Measurements from ENCODE around the gene MFAP5. TPM values are rescaled to one million over a fixed set of nuclear protein-coding genes. Genes with fewer than 3 reads are reported as not detected.
"Not testable (repeated sequence)": the region's sequence is repeated elsewhere in the genome, so short reads cannot be mapped to it uniquely, and the experiment has no call there.

MFAP5 gene
- total and polyA plus RNA-seq, 2 donors (not counting 3 experiments of a cell fraction or from before 2014, with no cell fraction given): 0.39 TPM; not detected in 1

DNA sequence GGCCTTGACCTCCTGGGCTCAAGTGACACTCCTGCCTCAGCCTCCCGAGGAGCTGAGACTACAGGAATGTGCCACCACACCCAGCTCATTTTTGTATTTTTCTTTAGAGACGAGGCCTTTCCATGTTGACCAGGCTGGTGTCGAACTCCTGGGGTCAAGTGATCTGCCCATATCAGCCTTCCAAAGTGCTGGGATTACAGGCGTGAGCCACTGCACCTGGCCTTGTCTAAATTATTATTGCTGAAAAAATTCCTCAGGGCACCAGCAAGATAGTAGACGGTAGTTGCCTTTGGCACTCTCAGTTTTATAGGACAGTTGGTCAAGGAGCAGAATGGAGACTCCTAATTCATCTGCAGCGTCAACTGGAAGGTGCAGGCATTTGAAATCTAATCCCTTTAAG, 47.4 kb downstream of the MFAP5 start:
- TF ChIP-seq POLR2AphosphoS5 (IDR thresholded peaks at IDR 0.05; ENCODE audit: insufficient read depth, low read depth, low read length): no peak
- no peak for TF ChIP-seq POLR2A (IDR thresholded peaks at IDR 0.05; ENCODE audit: low read depth, low read length)
- no peak for TF ChIP-seq FOS (IDR thresholded peaks at IDR 0.05; ENCODE audit: borderline replicate concordance, insufficient read depth, low read length)
- TF ChIP-seq, protein P1, sequence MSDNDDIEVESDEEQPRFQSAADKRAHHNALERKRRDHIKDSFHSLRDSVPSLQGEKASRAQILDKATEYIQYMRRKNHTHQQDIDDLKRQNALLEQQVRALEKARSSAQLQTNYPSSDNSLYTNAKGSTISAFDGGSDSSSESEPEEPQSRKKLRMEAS (IDR thresholded peaks at IDR 0.05; ENCODE audit: insufficient read depth, insufficient read length): no peak
- no peak for TF ChIP-seq GATA2 (IDR thresholded peaks at IDR 0.05; ENCODE audit: insufficient read depth, insufficient read length, low read depth, low read length)
- no peak for TF ChIP-seq JUN (IDR thresholded peaks at IDR 0.05; ENCODE audit: borderline replicate concordance, insufficient read depth, insufficient read length, low read depth)
- TF ChIP-seq MYC (IDR thresholded peaks at IDR 0.05; ENCODE audit: low read depth, low read length): no peak
- no peak for TF ChIP-seq EZH2 (IDR thresholded peaks at IDR 0.05; ENCODE audit: borderline replicate concordance, low read depth, low read length, severe bottlenecking)
- TF ChIP-seq, protein P2, sequence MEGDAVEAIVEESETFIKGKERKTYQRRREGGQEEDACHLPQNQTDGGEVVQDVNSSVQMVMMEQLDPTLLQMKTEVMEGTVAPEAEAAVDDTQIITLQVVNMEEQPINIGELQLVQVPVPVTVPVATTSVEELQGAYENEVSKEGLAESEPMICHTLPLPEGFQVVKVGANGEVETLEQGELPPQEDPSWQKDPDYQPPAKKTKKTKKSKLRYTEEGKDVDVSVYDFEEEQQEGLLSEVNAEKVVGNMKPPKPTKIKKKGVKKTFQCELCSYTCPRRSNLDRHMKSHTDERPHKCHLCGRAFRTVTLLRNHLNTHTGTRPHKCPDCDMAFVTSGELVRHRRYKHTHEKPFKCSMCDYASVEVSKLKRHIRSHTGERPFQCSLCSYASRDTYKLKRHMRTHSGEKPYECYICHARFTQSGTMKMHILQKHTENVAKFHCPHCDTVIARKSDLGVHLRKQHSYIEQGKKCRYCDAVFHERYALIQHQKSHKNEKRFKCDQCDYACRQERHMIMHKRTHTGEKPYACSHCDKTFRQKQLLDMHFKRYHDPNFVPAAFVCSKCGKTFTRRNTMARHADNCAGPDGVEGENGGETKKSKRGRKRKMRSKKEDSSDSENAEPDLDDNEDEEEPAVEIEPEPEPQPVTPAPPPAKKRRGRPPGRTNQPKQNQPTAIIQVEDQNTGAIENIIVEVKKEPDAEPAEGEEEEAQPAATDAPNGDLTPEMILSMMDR (IDR thresholded peaks at IDR 0.05; ENCODE audit: extremely low read depth in 1 of 2, insufficient read depth in 1 of 2, low read depth in 1 of 2, low read length in 2 of 2): no peak
- dilution Hi-C loops (cut with MboI; ENCODE audit: extremely low pct_ligation_motif_present, low sequenced_read_pairs): no loop called here
- H3K4me2 ChIP-seq (ENCODE audit: insufficient read depth, low read length): no peak overlapping the region
- POLR2A ChIA-PET: no interaction called here
- H4K20me1 ChIP-seq (replicated peaks; ENCODE audit: control insufficient read depth, extremely low read depth, insufficient read depth, low read length): no peaks in the 10 kb centered on the region
- CTCF ChIA-PET: interaction anchor here (0.6 to 1.0 kb wide), 2 partner anchors 42 to 71 kb away, joined by 3 read pairs; no protein-coding TSS in a partner anchor
- no peak overlapping the region for H2AFZ ChIP-seq (ENCODE audit: low read depth, low read length)
- DNase-seq (ENCODE audit: low read depth, low spot score): no peak
- FAIRE-seq: no peak
- H3K79me2 ChIP-seq (ENCODE audit: control insufficient read depth, insufficient read depth, low read length): no peaks in the 10 kb centered on the region
- no peaks in the 10 kb centered on the region for H3K9me1 ChIP-seq (replicated peaks; ENCODE audit: control insufficient read depth, extremely low read depth, insufficient read depth, low read length)
- BruUV-seq (replicated peaks): no TSS peak
- H3K27me3 ChIP-seq (ENCODE audit: control insufficient read depth in 2 of 2, insufficient read depth in 2 of 2, low read length in 2 of 2): no peaks in the 10 kb centered on the region
- no peak overlapping the region for H3K4me3 ChIP-seq (replicated peaks in 1 of 3; ENCODE audit: insufficient read depth in 1 of 3, low read depth in 1 of 3, low read length in 3 of 3)
- no peaks in the 10 kb centered on the region for H3K9me3 ChIP-seq (replicated peaks; ENCODE audit: control insufficient read depth, insufficient read depth, low read length)
- H3K36me3 ChIP-seq (ENCODE audit: control insufficient read depth in 2 of 2, extremely low read depth in 1 of 2, insufficient read depth in 2 of 2, low read length in 2 of 2): no peaks in the 10 kb centered on the region
- no peak overlapping the region for H3K27ac ChIP-seq (ENCODE audit: insufficient read depth, low read depth, low read length)
- H3K9ac ChIP-seq (replicated peaks; ENCODE audit: extremely low read depth, insufficient read depth, low read length): no peak overlapping the region
- intact Hi-C loops (cut with micrococcal nuclease): no loop called here
- H3K4me1 ChIP-seq (ENCODE audit: control insufficient read depth, extremely low read depth, insufficient read depth, low read length): peaks cover 14% of the 10 kb centered on the region

DNA sequence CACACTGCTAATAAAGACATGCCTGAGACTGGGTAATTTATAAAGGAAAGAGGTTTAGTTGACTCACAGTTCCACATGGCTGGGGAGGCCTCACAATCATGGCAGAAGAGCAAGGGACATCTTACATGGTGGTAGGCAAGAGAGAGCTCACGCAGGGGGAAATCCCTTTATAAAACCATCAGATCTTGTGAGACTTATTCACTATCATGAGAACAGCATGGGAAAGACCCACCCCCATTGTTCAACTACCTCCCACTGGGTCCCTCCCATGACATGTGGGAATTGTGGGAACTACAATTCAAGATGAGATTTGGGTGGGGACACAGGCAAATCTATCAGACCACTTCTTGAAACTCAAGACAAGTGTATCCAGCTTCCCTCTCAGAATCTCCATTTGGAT, 48.7 kb downstream of the MFAP5 start:
- H3K4me3 ChIP-seq (replicated peaks in 1 of 3; ENCODE audit: insufficient read depth in 1 of 3, low read depth in 1 of 3, low read length in 3 of 3); H3K79me2 ChIP-seq (ENCODE audit: control insufficient read depth, insufficient read depth, low read length); H3K9me1 ChIP-seq (replicated peaks; ENCODE audit: control insufficient read depth, extremely low read depth, insufficient read depth, low read length); dilution Hi-C loops (cut with MboI; ENCODE audit: extremely low pct_ligation_motif_present, low sequenced_read_pairs); FAIRE-seq; H2AFZ ChIP-seq (ENCODE audit: low read depth, low read length); DNase-seq (ENCODE audit: low read depth, low spot score); intact Hi-C loops (cut with micrococcal nuclease); H3K9me3 ChIP-seq (replicated peaks; ENCODE audit: control insufficient read depth, insufficient read depth, low read length); POLR2A ChIA-PET; H3K4me2 ChIP-seq (ENCODE audit: insufficient read depth, low read length); H4K20me1 ChIP-seq (replicated peaks; ENCODE audit: control insufficient read depth, extremely low read depth, insufficient read depth, low read length); H3K4me1 ChIP-seq (ENCODE audit: control insufficient read depth, extremely low read depth, insufficient read depth, low read length); H3K9ac ChIP-seq (replicated peaks; ENCODE audit: extremely low read depth, insufficient read depth, low read length); H3K36me3 ChIP-seq (ENCODE audit: control insufficient read depth in 2 of 2, extremely low read depth in 1 of 2, insufficient read depth in 2 of 2, low read length in 2 of 2); H3K27me3 ChIP-seq (ENCODE audit: control insufficient read depth in 2 of 2, insufficient read depth in 2 of 2, low read length in 2 of 2); BruUV-seq (replicated peaks); H3K27ac ChIP-seq (ENCODE audit: insufficient read depth, low read depth, low read length): not testable (repeated sequence)
- CTCF ChIA-PET: interaction anchor here (6.5 kb wide), 1 partner anchor 71 kb away, joined by 256 read pairs; the partner anchor contains the start of gene CLEC4E

Measured in endothelial cell of umbilical vein (primary cell).